NCI-H748 (cell line): ENCODE measurements around the gene TASOR.
A peak's percentile ranks its signal among the peaks of the same experiment; 100 is the strongest.

Experiments used
- DNase-seq: peaks from one replicate; lab custom pipeline; 2025; ENCODE audit not compliant: unreplicated experiment; lab: John Stamatoyannopoulos, UW

TASOR gene

DNA sequence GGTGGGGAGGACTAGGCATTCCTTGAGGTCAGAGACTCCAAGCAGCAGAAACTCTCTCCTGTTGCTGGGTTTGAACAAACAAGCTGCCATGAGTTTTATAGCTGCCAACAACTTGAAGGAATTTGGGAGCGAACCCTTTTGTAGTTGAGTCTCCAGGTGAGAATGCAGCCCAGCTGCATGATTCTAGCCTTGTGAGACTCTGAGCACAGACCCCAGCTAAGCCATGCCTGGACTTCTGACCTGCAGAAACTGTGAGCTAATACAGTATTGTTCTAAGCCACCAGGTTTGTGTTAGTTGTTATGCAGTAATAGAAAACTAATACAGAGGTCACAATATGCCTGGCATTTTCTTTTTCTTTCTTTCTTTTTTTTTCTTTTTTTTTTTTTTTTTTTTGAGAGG is 6.2 kb upstream of the TASOR start:
- DNase-seq, result no peak

DNA sequence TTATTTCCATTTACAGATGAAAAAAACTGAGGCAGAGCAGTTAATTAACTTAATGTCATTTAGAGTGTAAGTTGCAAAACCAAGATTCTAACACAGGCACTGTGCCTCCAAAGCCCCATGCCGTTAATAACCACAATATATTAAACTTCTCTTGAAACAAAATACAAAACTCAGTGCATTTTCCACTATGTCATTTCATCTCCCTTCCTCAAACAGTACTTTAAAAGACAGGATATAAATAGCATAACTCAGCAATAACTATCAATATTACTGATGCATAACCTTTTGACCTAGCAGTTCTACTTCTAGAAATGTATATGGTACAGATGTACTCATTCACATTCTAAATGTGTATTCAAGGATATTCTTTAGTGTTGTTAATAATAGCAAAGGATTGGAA is 5.1 kb upstream of the TASOR start:
- no peak for DNase-seq

GRCh38 chr3:56684029-56684428 is 964 bp upstream of the TASOR start:
- no peak for DNase-seq

GRCh38 chr3:56682462-56683121 is 473 bp downstream of the TASOR start:
- DNase-seq, result peak; percentile 77

- DNase-seq, result no peak
Observed at GRCh38 chr3:56681984-56682461, 1.0 kb downstream of the TASOR start.

GRCh38 chr3:56680054-56680580 is 2.9 kb downstream of the TASOR start:
- DNase-seq, result no peak

DNA sequence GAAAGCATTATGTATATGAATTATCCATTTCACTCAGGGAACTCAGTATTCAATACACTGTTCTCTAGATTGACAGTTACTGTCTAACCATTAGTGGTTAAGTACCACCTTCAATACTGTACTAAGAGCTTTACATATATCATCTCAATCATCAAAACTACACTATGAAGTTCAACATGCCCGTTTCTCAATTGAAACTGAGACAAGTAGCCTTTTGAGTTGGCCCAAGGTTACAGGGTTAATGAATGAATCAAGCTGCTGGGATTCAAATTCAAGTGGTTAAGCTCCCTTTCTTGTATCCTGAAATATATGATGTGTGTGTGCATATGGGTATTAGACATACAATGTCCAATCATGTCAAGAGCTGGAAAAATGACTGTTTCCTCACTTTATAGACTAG is 5.8 kb downstream of the TASOR start:
- no peak for DNase-seq

GRCh38 chr3:56673781-56674457 is 9.1 kb downstream of the TASOR start:
- no peak for DNase-seq

GRCh38 chr3:56667973-56668579 is 15.0 kb downstream of the TASOR start:
- DNase-seq, result no peak

- DNase-seq, result no peak
Observed at GRCh38 chr3:56664823-56665222, 18.2 kb downstream of the TASOR start.

- DNase-seq, result no peak
Observed at GRCh38 chr3:56655709-56656108, 27.4 kb downstream of the TASOR start.

DNA sequence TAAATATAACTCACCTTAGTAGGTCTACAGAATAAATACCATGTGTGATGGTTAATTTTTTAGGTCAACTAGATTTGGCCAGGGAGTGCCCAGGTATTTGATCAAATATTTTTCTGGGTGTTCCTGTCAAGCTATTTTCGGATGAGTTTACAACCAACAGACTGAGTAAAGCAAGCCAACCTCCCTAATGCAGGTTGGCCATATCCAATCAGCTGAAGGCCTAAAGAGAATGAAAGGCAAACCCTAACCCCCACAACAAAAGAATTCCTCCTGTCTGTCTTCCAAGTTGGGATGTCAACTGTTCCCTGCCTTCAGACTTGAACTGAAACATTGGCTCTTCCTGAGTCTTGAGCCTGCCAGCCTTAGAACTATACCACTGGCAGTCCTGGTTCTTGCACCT is 28.6 kb downstream of the TASOR start:
- no peak for DNase-seq

DNA sequence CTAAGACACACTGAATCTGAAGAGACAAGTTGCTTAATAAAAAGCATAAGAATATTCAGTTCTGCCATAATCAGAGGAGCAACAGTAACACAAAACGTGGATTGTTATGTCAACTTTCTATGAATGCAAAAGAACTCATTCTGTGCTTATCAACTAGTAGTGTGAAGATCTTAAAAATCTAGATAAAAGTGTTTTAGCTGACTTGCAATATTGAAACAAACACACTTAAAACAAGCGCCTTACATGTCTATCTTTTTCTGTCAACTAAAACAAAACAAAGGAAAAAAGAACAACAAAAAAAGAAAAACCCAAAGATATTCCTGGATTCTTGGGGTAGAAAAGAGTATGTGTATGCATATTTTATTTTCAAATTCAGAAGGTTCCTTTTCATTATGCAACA is 37.7 kb downstream of the TASOR start:
- no peak for DNase-seq

DNA sequence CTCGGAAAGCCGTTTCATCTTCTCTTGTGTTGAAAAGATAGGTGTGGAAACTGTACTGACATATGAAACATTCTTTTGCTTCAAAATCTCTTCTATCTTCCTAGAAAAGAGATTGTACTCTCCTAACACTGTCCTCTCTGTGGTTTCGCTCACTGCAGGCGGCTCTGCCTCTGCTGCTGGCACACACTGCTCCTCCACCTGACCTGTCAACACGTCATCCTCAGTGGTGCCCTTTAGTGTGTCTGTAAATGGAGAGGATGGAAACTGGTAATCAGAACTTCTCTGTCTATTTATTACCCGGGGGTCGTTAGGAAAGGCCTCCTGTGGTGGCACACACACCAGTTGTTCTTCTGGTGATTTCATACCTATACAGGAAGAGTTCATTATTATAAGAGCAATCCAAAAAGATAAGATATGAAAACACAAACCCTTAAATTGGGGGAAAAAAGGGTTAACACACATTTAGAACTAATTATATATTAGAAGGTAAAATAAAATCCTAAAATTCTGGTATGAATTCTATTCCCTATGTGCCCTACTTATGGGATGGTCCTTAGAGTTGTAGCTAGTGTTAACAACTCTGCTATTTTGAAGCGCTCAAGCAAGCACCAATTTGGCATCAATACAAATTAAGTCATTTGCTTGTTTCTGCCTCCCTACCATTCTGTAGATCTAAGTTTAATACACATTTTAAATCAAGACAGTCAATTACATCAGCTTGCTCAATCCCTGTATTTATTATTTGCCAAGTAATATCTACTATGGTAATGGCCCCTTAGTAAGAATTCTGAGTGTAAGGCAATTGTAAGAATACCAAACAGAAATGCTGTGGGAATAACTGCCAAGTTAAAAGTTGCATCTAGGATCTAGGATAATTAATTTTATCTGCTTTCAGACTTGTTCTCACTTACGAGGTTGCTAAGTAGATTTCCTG is 49.2 kb downstream of the TASOR start:
- no peak for DNase-seq
